ENCODE data around the gene SIGLECL1. TPM values are rescaled to one million over a fixed set of nuclear protein-coding genes. Genes with fewer than 3 reads are reported as not detected.

SIGLECL1 gene
- total and polyA plus RNA-seq, 2 experiments from 2014 or later, result not detected

- H3K36me3 Mint-ChIP-seq (ENCODE audit: low read depth), result peaks cover 4% of the 10 kb centered on the region; the same call in 1 of the 3 replicates
- H3K4me1 Mint-ChIP-seq, result no peaks in the 10 kb centered on the region
- no peak for ATAC-seq
- no peak overlapping the region for H3K4me3 Mint-ChIP-seq
- no peaks in the 10 kb centered on the region for H4K20me1 ChIP-seq (replicated peaks; ENCODE audit: insufficient read depth)
- peaks cover 13% of the 10 kb centered on the region for H3K27me3 Mint-ChIP-seq (ENCODE audit: insufficient read depth, low read depth, poor library complexity)
- no peak overlapping the region for H3K4me3 ChIP-seq
- no peak overlapping the region for H2AFZ ChIP-seq
- no peak overlapping the region for H3K27ac ChIP-seq (ENCODE audit: low read depth)
- no peak for DNase-seq (ENCODE audit: low spot score)
- H3K79me2 ChIP-seq (replicated peaks; ENCODE audit: insufficient read depth), result no peaks in the 10 kb centered on the region
- TF ChIP-seq STAT1 (IDR thresholded peaks at IDR 0.05; ENCODE audit: unreplicated experiment), result no peak
- TF ChIP-seq ZNF462 (CRISPR knock-in tag; IDR thresholded peaks at IDR 0.05), result no peak
- TF ChIP-seq, protein P1, sequence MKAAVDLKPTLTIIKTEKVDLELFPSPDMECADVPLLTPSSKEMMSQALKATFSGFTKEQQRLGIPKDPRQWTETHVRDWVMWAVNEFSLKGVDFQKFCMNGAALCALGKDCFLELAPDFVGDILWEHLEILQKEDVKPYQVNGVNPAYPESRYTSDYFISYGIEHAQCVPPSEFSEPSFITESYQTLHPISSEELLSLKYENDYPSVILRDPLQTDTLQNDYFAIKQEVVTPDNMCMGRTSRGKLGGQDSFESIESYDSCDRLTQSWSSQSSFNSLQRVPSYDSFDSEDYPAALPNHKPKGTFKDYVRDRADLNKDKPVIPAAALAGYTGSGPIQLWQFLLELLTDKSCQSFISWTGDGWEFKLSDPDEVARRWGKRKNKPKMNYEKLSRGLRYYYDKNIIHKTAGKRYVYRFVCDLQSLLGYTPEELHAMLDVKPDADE (IDR thresholded peaks at IDR 0.05), result no peak
- no peaks in the 10 kb centered on the region for H3K36me3 ChIP-seq (ENCODE audit: insufficient read depth)
- H3K9me3 Mint-ChIP-seq, result peaks cover 29% of the 10 kb centered on the region
- no peaks in the 10 kb centered on the region for H3K9me2 ChIP-seq (ENCODE audit: insufficient read depth)
- no peaks in the 10 kb centered on the region for H3K27me3 ChIP-seq (ENCODE audit: insufficient read depth)
- no peaks in the 10 kb centered on the region for H3F3A ChIP-seq (replicated peaks; ENCODE audit: low read depth)
- H3K27ac Mint-ChIP-seq, result no peak overlapping the region
- no peak overlapping the region for H3K4me2 ChIP-seq
- no peaks in the 10 kb centered on the region for H3K4me1 ChIP-seq (ENCODE audit: insufficient read depth)
Measured at GRCh38 chr19:51277112-51277511, 26.2 kb downstream of the SIGLECL1 start.

DNA sequence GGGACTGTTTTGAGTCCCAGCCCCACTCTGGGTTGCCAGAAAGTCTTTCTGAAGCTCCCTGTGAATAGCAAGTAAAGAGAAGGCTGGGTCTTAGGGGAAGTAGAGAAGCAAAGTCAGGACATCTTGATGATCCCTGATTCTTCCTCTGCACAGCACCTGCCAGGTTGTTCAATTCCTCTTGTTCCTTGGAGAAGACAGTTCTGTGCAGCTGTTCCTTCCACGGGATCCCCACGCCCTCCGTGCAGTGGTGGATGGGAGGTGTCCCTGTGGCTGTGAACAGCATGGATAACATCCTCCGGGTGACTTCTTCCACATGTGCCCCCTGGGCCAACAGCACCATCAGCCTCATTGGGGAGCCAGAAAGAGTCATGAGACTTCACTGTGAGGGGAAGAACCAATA lies 31.5 kb downstream of the SIGLECL1 start:
- DNase-seq (ENCODE audit: low spot score) (no peak), ATAC-seq (no peak)
- Histone ChIP-seq H3K4me1 (ENCODE audit: insufficient read depth) (no peaks in the 10 kb centered on the region), H3K9me2 (ENCODE audit: insufficient read depth) (no peaks in the 10 kb centered on the region), H3K36me3 (ENCODE audit: insufficient read depth) (no peaks in the 10 kb centered on the region), H4K20me1 (replicated peaks; ENCODE audit: insufficient read depth) (no peaks in the 10 kb centered on the region), H3K27ac (ENCODE audit: low read depth) (no peak overlapping the region), H3F3A (replicated peaks; ENCODE audit: low read depth) (no peaks in the 10 kb centered on the region), H3K79me2 (replicated peaks; ENCODE audit: insufficient read depth) (no peaks in the 10 kb centered on the region), H2AFZ (no peak overlapping the region), H3K4me2 (no peak overlapping the region), H3K4me3 (no peak overlapping the region), H3K27me3 (ENCODE audit: insufficient read depth) (no peaks in the 10 kb centered on the region)
- peaks cover 4% of the 10 kb centered on the region; the same call in 1 of the 3 replicates for H3K36me3 Mint-ChIP-seq (ENCODE audit: low read depth)
- no peak overlapping the region for H3K27ac Mint-ChIP-seq
- no peaks in the 10 kb centered on the region for H3K4me1 Mint-ChIP-seq
- H3K9me3 Mint-ChIP-seq, result peaks cover 34% of the 10 kb centered on the region
- no peak for TF ChIP-seq STAT1 (IDR thresholded peaks at IDR 0.05; ENCODE audit: unreplicated experiment)
- TF ChIP-seq EZH2phosphoT487 (IDR thresholded peaks at IDR 0.05; ENCODE audit: unreplicated experiment), result no peak
- no peak for TF ChIP-seq CTCF (conservative IDR thresholded peaks at IDR 0.05; ENCODE audit: low read depth in 2 of 2)
- no peak overlapping the region for H3K4me3 Mint-ChIP-seq
- peaks cover 17% of the 10 kb centered on the region for H3K27me3 Mint-ChIP-seq (ENCODE audit: insufficient read depth, low read depth, poor library complexity)

Data from GM23338 (cell line).